K562 (cell line): ENCODE data around the gene RDH11. TPM values are rescaled to one million over a fixed set of nuclear protein-coding genes. Genes with fewer than 3 reads are reported as not detected.

ENCODE experiments used
- ATAC-seq: fragments of 200-7000 bp; cut with Tn5 transposase; 3 replicates; pipeline ENCODE4 v1.9.1; 2020; ENCODE audit warnings: moderate library complexity
- BruUV-seq: library from RNA; stranded (reverse); fragments of 400-500 nt; replicated peaks from 2 replicates; lab custom pipeline; 2021; lab: Mats Ljungman, UMichigan
- CTCF ChIA-PET: fragments of 300-600 bp; formaldehyde crosslinking; extraction: SDS; loops from one replicate; lab custom pipeline; 2021; ENCODE audit warnings: low intra/inter-chr PET ratio; lab: Yijun Ruan, JAX
- POLR2A ChIA-PET: fragments of 300-600, 350-650 bp; sonication (Branson Sonifier 250); formaldehyde crosslinking; extraction: SDS; loops from one replicate; lab custom pipeline; 2021; ENCODE audit warnings: antibody characterized with exemption, inconsistent platforms; lab: Yijun Ruan, JAX
- DNase-seq, 4 experiments: peaks; one replicate each; pipeline versions ENCODE4 v3.0.0 to v3.0.0-alpha.2; 2011 to 2018; ENCODE audit warnings: low spot score in 3 of 4, mixed read lengths in 3 of 4; ENCODE audit errors: extremely low read depth in 1 of 4
- FAIRE-seq: peaks from 2 replicates; lab custom pipeline; 2011; peaks lifted over from hg19 to GRCh38; lab: Jason Lieb, UNC
- H2AFZ ChIP-seq: 2 replicates; pipeline ENCODE4 v1.6.0; 2011; ENCODE audit warnings: low read depth, low read length, control low read depth, inconsistent platforms
- H3K27ac ChIP-seq: fragments of 200-600 bp; 3 replicates; pipeline ENCODE4 v1.8.0; 2011; ENCODE audit warnings: low read depth, mild to moderate bottlenecking, control low read depth, inconsistent platforms, low read length, moderate library complexity, mixed read lengths; ENCODE audit errors: extremely low read depth
- H3K27me3 ChIP-seq, 2 experiments: fragments of 300-600 bp in 1 of 2; 2 replicates in 1 of 2; 3 replicates in 1 of 2; pipeline versions ENCODE4 v1.6.0 to v1.8.0; 2011; ENCODE audit warnings: inconsistent platforms in 2 of 2, low read length in 2 of 2, mild to moderate bottlenecking in 1 of 2, mixed read lengths in 1 of 2, moderate library complexity in 1 of 2; ENCODE audit not compliant: control insufficient read depth in 2 of 2, insufficient read depth in 2 of 2
- H3K36me3 ChIP-seq: fragments of 300-600 bp; 3 replicates; pipeline ENCODE4 v1.8.0; 2011; ENCODE audit warnings: mild to moderate bottlenecking, low read length, inconsistent platforms; ENCODE audit not compliant: control insufficient read depth, insufficient read depth
- H3K4me1 ChIP-seq, 2 experiments: fragments of 200-600 bp in 1 of 2; replicated peaks in 1 of 2; 2 replicates in 1 of 2; 3 replicates in 1 of 2; pipeline versions ENCODE4 v1.5.1 to v1.8.0; 2011; ENCODE audit warnings: inconsistent platforms in 2 of 2, low read length in 2 of 2, mild to moderate bottlenecking in 1 of 2, mixed read lengths in 1 of 2, moderate library complexity in 1 of 2; ENCODE audit not compliant: control insufficient read depth in 2 of 2, insufficient read depth in 2 of 2
- H3K4me2 ChIP-seq: 2 replicates; pipeline ENCODE4 v1.6.1; 2011; ENCODE audit warnings: low read length, control low read depth, inconsistent platforms, mixed read lengths; ENCODE audit not compliant: insufficient read depth
- H3K4me3 ChIP-seq: fragments of 200-600 bp; sonication (generic), shearing (Covaris generic); 2 replicates; pipeline ENCODE4 v1.5.1; 2016; ENCODE audit warnings: control low read depth, inconsistent platforms
- H3K79me2 ChIP-seq: fragments of 200-600 bp; 3 replicates; pipeline ENCODE4 v1.8.0; 2011; ENCODE audit warnings: low read length, inconsistent platforms; ENCODE audit not compliant: control insufficient read depth, insufficient read depth
- H3K9ac ChIP-seq, 2 experiments: 2 replicates each; pipeline versions ENCODE4 v1.6.0 to v1.6.1; 2011; ENCODE audit warnings: low read depth in 2 of 2, low read length in 2 of 2, control low read depth in 1 of 2, inconsistent platforms in 1 of 2, mild to moderate bottlenecking in 1 of 2, mixed read lengths in 1 of 2; ENCODE audit not compliant: insufficient read depth in 1 of 2
- H3K9me1 ChIP-seq: one replicate; pipeline ENCODE4 v1.6.0; 2011; ENCODE audit warnings: inconsistent platforms, mild to moderate bottlenecking, low read length, moderate library complexity; ENCODE audit not compliant: control insufficient read depth, insufficient read depth
- H3K9me3 ChIP-seq: replicated peaks from 2 replicates; pipeline ENCODE4 v1.5.1; 2011; ENCODE audit warnings: low read depth, low read length, inconsistent platforms; ENCODE audit not compliant: control insufficient read depth, insufficient read depth
- H4K20me1 ChIP-seq: replicated peaks from 2 replicates; pipeline ENCODE4 v1.6.1; 2011; ENCODE audit warnings: low read length, inconsistent platforms, mixed read lengths; ENCODE audit not compliant: control insufficient read depth, insufficient read depth
- CC2D1A ChIP-seq: fragments of 450-650 bp; IDR thresholded peaks from 2 replicates; pipeline ENCODE4 v1.6.1; 2017; ENCODE audit warnings: mild to moderate bottlenecking
- MYC ChIP-seq, 2 experiments: fragments of 250-450 bp in 1 of 2; sonication (Bioruptor Pico) in 1 of 2; IDR thresholded peaks; 2 replicates each; pipeline versions ENCODE4 v1.5.1 to v1.6.1; 2012 to 2021; ENCODE audit warnings: low read depth in 2 of 2, borderline replicate concordance in 1 of 2, improper control_type of control experiment in 1 of 2, low read length in 1 of 2, mild to moderate bottlenecking in 1 of 2, moderate library complexity in 1 of 2
- NR2C2 ChIP-seq, 2 experiments: fragments of 200-800 bp in 1 of 2; sonication (Bioruptor generic) in 1 of 2; sonication (generic) in 1 of 2; formaldehyde crosslinking in 1 of 2; IDR thresholded peaks; 2 replicates each; pipeline versions ENCODE4 v1.6.1 to v1.8.0; 2016 to 2022; ENCODE audit warnings: mild to moderate bottlenecking in 1 of 2, missing compliant biosample characterization in 1 of 2, missing genetic modification characterization in 1 of 2, missing genetic modification reagents in 1 of 2
- RBM25 ChIP-seq: fragments of 200-400 bp; formaldehyde crosslinking; IDR thresholded peaks from 2 replicates; pipeline ENCODE4 v1.6.1; 2018; ENCODE audit warnings: low read length, low read depth, moderate library complexity; ENCODE audit not compliant: severe bottlenecking
- RERE ChIP-seq: sonication (generic); formaldehyde crosslinking; IDR thresholded peaks from 2 replicates; pipeline ENCODE4 v1.8.0; 2023; ENCODE audit warnings: missing genetic modification reagents, mild to moderate bottlenecking, borderline replicate concordance
- WGBS: fragments of 100-300 bp; shearing (Covaris generic); methylation state at CpG from one replicate; pipeline ENCODE4 v1.1.6; 2016; ENCODE audit warnings: low coverage, mixed read lengths; ENCODE audit not compliant: insufficient coverage; ENCODE audit errors: missing lambda C conversion rate; 5-methylcytosine and 5-hydroxymethylcytosine counted together
- in situ Hi-C: fragments of 300-500 bp; cut with MboI; formaldehyde crosslinking; loops from 4 replicates; pipeline ENCODE4 v1.15.0; 2018; ENCODE audit warnings: inconsistent platforms, mixed read lengths
- intact Hi-C: fragments of 100-400 bp; cut with micrococcal nuclease; formaldehyde crosslinking; loops from 2 replicates; pipeline ENCODE4 v1.14.2; 2022
- polyA plus RNA-seq, 8 experiments: library from polyadenylated mRNA; depleted of rRNA in 4 of 8; stranded (reverse) in 5 of 8; unstranded in 3 of 8; fragments of >200 nt; fragmentation: Nextera tagmentation in 2 of 8; fragmentation: Illumina TruSeq in 1 of 8; extraction: Ambion mirVana in 2 of 8; extraction: Trizol in 1 of 8; gene quantifications; 2 replicates each; pipeline versions ENCODE4 v1.2.1 to v1.2.3, GENCODE V29; 2011 to 2014; ENCODE audit warnings: inconsistent platforms in 1 of 8, missing spikeins in 1 of 8
- total RNA-seq, 7 experiments: library from RNA; depleted of rRNA in 6 of 7; stranded (reverse); fragments of >200 nt in 6 of 7; fragmentation: Illumina TruSeq in 2 of 7; extraction: Trizol in 2 of 7; gene quantifications; 2 replicates each; pipeline versions ENCODE4 v1.2.1 to v1.2.3, GENCODE V29; 2011 to 2021; ENCODE audit warnings: low replicate concordance in 1 of 7

RDH11 gene
- total and polyA plus RNA-seq, 9 of the 15 experiments (the other 6 are each of a cell fraction or from before 2014, with no cell fraction given) = 50.6 to 172 (median 70.5) TPM

GRCh38 chr14:67736771-67737170 is 41.2 kb upstream of the RDH11 start:
- in situ Hi-C loops = no loop called here
- intact Hi-C loops = no loop called here
- H4K20me1 ChIP-seq = no peaks in the 10 kb centered on the region
- H3K4me1 ChIP-seq = no peaks in the 10 kb centered on the region; a peak in 1 of 5 replicates
- H3K4me3 ChIP-seq = no peak overlapping the region
- TF ChIP-seq MYC (IDR thresholded peaks at IDR 0.05; ENCODE audit: low read depth, low read length) (no peak), MYC (CRISPR knock-in tag; IDR thresholded peaks at IDR 0.05; ENCODE audit: borderline replicate concordance, low read depth) (no peak), CC2D1A (no peak)
- H3K4me2 ChIP-seq = no peak overlapping the region
- ChIA-PET POLR2A (no interaction called here), CTCF (no interaction called here)
- no peak overlapping the region for H3K27ac ChIP-seq
- H3K79me2 ChIP-seq = no peaks in the 10 kb centered on the region
- H3K9me3 ChIP-seq = no peaks in the 10 kb centered on the region
- BruUV-seq = no TSS peak
- H3K9ac ChIP-seq = no peak overlapping the region
- no peak for FAIRE-seq
- no peak overlapping the region for H2AFZ ChIP-seq
- H3K9me1 ChIP-seq = no peaks in the 10 kb centered on the region
- H3K36me3 ChIP-seq = no peaks in the 10 kb centered on the region
- no peak for DNase-seq
- 34% methylated on average over 3 of the region's 4 CpGs for WGBS
- no peaks in the 10 kb centered on the region for H3K27me3 ChIP-seq
- ATAC-seq = no peak

- H3K9ac ChIP-seq = no peak overlapping the region
- no TSS peak for BruUV-seq
- 59% methylated on average over 10 of the region's 10 CpGs for WGBS
- TF ChIP-seq NR2C2 (CRISPR knock-in tag; IDR thresholded peaks at IDR 0.05) (no peak), NR2C2 (tag; IDR thresholded peaks at IDR 0.05) (no peak), RBM25 (no peak), RERE (CRISPR knock-in tag) (no peak)
- no peaks in the 10 kb centered on the region for H4K20me1 ChIP-seq
- no peak overlapping the region for H3K4me2 ChIP-seq
- no peak for DNase-seq
- no peak for FAIRE-seq
- intact Hi-C loops (no loop called here), in situ Hi-C loops (no loop called here)
- H3K9me3 ChIP-seq = no peaks in the 10 kb centered on the region
- H3K9me1 ChIP-seq = no peaks in the 10 kb centered on the region
- H3K27me3 ChIP-seq = no peaks in the 10 kb centered on the region
- ChIA-PET POLR2A (interaction anchor here (0.6 to 0.8 kb wide), 2 partner anchors 9 to 267 kb away, joined by 3 read pairs; no protein-coding TSS in a partner anchor), CTCF (no interaction called here)
- no peaks in the 10 kb centered on the region for H3K79me2 ChIP-seq
- H3K4me1 ChIP-seq = no peaks in the 10 kb centered on the region; a peak in 1 of 5 replicates
- H2AFZ ChIP-seq = no peak overlapping the region
- no peak for ATAC-seq
- no peak overlapping the region for H3K27ac ChIP-seq
- no peaks in the 10 kb centered on the region for H3K36me3 ChIP-seq
- H3K4me3 ChIP-seq = no peak overlapping the region
Measured at GRCh38 chr14:67735336-67736147, 40.0 kb upstream of the RDH11 start.
